HG02852 (cell line): Measurements from ENCODE around the gene CAPN15.

ENCODE experiments used
- ATAC-seq: cut with Tn5 transposase; IDR thresholded peaks from one replicate; pipeline ENCODE4 v1.9.1; 2021; ENCODE audit warnings: mild to moderate bottlenecking, moderate library complexity; ENCODE audit not compliant: unreplicated experiment

Gene CAPN15

GRCh38 chr16:574021-574760 lies 46.7 kb downstream of the CAPN15 start:
- ATAC-seq = no peak

- no peak for ATAC-seq
Measured at GRCh38 chr16:575354-576196, 48.1 kb downstream of the CAPN15 start.

DNA sequence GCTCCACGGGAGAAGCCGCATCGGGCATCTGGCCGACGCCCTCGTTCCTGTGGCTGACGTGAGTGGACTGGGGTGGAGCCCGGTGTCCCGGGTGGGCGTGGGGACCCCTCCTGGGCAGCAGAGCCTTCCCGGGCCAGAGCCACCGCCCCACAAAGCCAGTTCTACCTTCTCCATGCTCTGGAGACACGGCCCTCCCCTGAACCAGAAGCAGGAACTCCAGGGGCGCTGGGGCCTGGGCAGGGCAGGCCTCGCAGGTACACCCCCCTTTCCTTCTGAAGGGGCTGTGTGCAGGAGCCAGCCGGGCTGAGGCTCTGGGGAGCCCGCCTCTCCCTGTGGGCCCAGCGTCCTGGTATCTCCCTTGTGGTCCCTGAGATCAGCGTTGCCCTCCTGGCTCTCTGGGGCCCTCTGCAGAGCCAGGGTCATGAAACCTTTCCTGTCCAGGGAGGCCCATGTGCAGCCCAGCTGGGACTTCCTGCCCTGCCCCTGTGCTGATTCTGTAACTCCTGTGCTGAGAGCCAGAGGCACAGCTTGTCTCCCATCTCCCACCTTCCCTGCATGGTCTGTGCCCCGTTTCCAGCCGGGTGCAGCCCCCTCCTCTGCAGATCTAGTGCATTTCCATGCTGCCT lies 48.8 kb downstream of the CAPN15 start:
- no peak for ATAC-seq

DNA sequence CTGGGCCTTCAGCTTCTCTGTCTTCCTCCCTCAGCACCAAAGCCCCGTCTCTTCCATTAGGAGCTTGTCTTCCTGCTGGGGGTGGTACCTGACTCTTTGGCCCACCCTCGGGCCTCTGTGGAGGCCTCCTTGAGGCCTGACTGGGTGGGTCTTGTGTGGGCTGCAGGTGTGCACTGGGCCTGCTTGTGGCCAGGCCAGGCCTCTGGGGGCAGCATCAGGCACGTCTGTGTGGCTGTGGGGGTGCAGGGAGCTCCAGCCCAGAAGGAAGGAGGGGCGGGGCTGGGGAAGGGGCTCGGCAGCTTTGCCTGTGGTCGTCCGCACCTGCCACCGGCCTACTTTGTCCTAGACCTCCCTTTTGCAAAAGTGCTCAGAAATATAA lies 49.3 kb downstream of the CAPN15 start:
- no peak for ATAC-seq

GRCh38 chr16:577796-578195 lies 50.3 kb downstream of the CAPN15 start:
- ATAC-seq = no peak

GRCh38 chr16:578232-578869 lies 50.8 kb downstream of the CAPN15 start:
- no peak for ATAC-seq

DNA sequence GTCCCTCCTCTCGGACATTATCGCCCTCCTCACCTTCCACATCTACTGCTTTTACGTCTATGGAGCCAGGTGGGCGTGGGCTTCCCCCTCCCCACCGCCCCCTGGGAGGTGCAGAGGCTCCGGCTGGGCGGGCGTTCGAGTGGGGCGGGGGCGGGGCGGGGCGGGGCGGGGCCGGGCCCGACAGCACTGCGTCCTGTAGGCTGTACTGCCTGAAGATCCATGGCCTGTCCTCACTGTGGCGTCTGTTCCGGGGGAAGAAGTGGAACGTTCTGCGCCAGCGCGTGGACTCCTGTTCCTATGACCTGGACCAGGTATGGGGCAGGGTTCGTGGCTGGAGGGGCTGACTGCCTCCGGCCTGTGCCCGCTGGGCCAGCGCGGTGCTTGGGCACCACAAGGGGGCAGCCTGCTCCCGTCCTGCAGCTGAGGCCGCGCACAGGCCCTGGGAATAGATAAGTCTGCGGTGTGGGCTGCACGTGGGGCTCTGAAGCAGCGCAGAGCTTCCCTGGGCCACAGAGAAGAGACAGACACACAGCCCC lies 51.4 kb downstream of the CAPN15 start:
- ATAC-seq = no peak

GRCh38 chr16:580141-580945 lies 52.8 kb downstream of the CAPN15 start:
- ATAC-seq = no peak

GRCh38 chr16:580946-581498 lies 53.5 kb downstream of the CAPN15 start:
- ATAC-seq = no peak

DNA sequence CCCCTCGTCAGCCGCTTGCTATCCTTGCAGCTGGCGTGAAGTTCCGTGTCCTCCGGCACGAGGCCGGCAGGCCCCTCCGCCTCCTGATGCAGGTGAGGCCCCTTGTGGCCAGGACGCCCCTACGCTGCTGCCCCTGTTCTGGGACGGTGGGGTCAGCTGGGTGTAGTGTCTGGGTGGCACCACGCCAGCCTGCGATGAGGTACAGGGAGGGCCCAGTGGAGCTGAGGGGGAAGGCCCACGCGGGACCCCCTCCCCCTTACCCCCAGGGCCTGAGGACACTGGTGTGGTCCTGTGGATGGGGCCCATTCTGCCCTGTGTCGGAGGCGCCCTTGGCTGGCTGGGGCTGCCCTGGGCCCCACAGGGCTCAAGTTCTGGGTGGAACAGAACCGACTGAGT lies 54.7 kb downstream of the CAPN15 start:
- ATAC-seq = no peak

- ATAC-seq = no peak
Measured at GRCh38 chr16:582614-583331, 55.3 kb downstream of the CAPN15 start.

DNA sequence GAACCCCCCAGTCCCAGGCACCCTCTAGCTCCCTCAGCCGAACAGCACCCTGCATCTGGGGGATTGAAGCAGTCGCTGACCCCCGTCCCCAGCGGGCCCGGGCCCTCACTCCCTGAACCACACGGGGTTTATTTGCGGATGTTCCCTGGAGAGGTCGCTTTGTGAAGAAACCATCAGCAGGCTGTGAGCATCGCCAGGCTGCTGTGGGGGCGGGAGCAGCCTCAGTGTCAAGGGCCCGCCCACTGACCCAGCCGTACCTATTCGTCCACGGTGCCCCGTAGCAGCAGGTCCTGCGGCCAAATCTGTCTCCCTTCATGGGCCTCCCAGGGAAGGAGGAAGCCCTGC lies 55.9 kb downstream of the CAPN15 start:
- no peak for ATAC-seq

- no peak for ATAC-seq
Measured at GRCh38 chr16:583815-584591, 56.5 kb downstream of the CAPN15 start.

DNA sequence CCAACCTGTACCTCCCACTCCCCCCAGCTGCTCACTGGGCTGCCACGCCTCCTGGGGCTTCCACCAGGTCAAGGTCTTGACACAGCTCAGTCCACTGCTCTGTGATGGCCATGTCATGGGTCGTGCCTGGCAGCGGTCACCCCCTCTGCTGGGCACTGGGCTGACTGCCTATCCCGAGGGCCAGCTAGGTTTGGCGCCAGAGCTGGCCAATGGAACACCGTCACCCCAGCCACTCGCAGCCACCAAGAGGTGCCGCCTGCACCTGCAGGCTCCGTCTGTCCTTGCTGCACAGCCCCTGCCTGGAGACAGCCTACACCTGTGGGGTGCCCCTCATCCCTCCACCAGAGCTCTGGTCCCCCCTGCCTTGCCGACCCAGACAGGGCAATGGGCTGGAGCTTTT lies 57.8 kb downstream of the CAPN15 start:
- ATAC-seq = no peak

GRCh38 chr16:586047-586644 lies 58.6 kb downstream of the CAPN15 start:
- no peak for ATAC-seq

DNA sequence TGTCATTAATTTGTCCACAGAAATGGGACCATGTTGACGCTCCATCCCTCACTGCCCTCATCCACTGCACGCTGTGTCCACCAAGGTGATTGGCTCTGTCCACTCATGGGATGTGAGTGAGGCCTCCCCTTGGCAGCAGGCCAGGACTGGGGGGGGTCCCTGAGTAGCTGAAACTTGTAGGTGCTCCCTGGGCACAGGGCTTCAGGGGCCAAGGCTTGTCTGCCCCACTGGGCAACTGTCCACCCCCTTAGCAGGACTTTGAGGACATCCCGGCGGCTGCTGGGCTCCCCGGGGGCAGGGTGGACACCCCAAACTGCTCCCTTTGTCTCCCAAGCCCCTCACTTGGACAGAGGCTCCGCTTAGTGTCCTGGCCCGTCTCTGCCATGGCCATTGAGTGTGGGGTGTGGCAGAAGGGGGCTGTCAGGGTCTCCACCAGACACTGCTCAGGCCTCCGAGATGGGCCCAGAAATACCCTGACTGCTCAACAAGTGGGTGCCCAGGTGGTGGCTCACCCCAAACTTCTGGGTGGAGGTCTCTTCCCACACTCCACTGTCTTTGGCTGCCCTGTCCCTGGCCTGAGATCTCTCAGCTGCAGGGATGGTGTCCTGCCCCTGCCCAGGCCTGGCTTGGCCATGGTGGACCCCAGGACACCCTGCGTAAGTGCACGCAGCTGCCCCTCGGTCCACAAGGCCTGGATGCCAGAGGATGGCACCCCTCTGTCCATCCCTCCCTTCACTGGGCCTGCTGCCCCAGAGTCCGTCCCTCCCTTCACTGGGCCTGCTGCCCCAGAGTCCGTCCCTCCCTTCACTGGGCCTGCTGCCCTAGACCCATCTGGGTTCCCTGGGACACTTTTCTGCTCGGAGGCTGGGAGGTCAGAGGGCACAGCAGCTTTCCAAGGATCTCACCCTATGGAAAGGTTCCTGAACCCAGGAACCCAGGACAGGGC lies 59.4 kb downstream of the CAPN15 start:
- no peak for ATAC-seq

DNA sequence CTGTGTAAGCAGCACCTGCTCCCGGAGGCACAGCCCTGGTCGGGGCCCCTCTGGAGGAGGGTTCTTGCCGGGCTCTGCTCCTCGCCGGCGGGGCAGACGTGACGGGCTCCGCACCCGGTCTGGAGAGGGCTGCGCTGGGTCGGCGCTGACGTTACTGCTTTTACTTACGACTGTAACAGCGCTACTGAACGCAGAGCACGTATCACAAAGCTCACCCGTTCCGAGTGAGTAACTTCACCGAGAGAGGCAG lies 61.1 kb downstream of the CAPN15 start:
- peak; percentile 6 for ATAC-seq
